HTERT RPE-1 (cell line): ENCODE data around the gene CDON.
"Not testable (repeated sequence)": the region's sequence is repeated elsewhere in the genome, so short reads cannot be mapped to it uniquely, and the experiment has no call there.

Source experiments
- in situ Hi-C: fragments of 300-500 bp; cut with MboI; formaldehyde crosslinking; loops from 4 replicates; pipeline ENCODE4 v1.14.3; 2020; ENCODE audit warnings: low sequenced_read_pairs

CDON gene

GRCh38 chr11:125999234-125999880, 63.3 kb downstream of the CDON start:
- in situ Hi-C loops: no loop called here

- in situ Hi-C loops: no loop called here
Measured at GRCh38 chr11:125998267-125998666, 64.4 kb downstream of the CDON start.

GRCh38 chr11:125995313-125995712, 67.4 kb downstream of the CDON start:
- in situ Hi-C loops: no loop called here

- in situ Hi-C loops: no loop called here
Measured at GRCh38 chr11:125994509-125994908, 68.2 kb downstream of the CDON start.

DNA sequence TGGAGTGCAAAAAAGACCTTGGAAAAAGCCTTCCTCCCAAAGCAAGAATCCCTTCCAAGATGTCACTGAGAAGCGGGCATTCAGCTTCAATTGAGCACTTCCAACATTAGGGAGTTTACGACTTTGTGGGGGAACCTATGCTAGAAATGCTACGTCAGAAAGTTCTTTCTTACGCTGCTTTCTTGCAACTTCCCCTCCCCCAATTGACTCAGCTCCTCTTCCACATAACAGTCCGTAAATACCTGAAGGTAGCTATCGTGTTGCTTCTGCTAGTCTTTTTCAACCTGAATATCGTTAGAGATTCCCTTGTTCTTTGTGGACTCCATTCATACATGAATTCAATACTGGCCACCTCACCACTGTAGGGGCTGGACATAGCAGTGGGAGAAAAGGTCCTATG, 69.8 kb downstream of the CDON start:
- in situ Hi-C loops: no loop called here

- in situ Hi-C loops: no loop called here
Measured at GRCh38 chr11:125990244-125990643, 72.4 kb downstream of the CDON start.

DNA sequence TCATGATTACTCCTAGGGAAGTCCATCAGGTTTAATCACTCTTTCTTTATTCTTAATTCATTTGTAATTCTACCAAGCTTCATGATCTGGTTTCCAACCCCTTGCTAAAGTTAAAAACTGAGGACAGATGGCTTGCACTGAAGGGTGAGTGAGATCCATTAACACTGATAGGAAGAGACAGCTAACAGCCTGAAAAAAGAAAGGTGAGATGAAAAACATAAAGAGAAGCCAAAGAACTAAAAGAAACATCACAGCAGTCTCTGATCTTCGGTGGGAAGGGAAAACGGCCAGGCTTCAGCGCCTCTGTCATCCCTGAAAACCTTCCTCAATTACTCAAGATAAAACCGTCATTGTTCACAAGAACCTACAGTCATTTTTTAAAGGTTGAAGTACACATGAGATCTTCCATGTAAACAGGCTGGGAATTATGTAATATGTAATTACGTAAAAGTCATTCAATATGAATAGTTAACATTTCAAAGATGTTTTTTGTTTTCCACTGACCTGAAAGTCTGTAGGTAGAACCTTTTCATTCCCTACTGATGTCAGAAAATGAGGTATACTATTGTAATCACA, 75.5 kb downstream of the CDON start:
- in situ Hi-C loops: no loop called here

DNA sequence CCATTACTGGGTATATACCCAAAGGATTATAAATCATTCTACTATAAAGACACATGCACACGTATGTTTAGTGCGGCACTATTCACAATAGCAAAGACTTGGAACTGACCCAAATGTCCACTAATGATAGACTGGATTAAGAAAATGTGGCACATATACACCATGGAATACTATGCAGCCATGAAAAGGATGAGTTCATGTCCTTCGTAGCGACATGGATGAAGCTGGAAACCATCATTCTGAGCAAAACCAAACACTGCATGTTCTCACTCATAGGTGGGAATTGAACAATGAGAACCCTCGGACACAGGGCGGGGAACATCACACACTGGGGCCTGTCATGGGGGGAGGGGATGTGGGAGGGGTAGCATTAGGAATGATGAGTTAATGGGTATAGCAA, 76.7 kb downstream of the CDON start:
- in situ Hi-C loops: not testable (repeated sequence)

DNA sequence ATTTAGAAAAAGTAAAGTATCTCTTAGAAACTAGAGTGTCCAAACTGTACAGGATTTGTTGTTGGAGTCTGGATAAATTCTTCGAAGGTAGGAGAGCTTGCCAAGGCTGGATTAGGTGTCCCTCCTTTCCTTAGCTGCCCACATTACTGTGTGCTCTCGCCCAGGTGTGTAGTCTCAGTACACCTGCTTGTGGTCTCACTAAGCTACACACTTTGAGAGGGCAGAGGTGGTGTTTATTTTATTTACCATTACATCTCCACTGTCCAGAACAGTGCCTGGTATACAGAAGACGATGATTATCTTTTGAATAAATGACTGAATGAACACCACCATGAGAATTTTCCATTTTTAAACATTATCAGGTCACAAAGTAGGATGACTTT, 80.3 kb downstream of the CDON start:
- in situ Hi-C loops: no loop called here

DNA sequence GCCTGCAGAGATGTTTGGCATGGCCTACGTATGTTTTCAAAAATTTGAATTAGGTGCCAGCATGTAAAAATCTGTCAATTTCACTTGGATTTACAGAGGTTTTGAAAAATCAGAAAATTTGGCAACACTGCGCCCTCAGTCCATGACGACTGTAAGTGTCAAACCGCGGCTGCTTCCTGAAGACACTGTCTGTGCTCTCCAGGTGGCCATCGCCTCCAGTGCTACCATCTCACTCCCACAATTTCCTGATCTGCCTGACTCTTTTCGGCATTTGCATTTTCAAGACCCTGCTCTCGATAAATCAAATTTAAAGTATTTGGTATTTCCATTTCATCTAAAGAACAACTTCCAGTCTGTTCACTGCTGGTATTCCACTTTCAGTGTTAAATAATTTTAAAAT, 82.2 kb downstream of the CDON start:
- in situ Hi-C loops: no loop called here

GRCh38 chr11:125979511-125979910, 83.2 kb downstream of the CDON start:
- in situ Hi-C loops: no loop called here

DNA sequence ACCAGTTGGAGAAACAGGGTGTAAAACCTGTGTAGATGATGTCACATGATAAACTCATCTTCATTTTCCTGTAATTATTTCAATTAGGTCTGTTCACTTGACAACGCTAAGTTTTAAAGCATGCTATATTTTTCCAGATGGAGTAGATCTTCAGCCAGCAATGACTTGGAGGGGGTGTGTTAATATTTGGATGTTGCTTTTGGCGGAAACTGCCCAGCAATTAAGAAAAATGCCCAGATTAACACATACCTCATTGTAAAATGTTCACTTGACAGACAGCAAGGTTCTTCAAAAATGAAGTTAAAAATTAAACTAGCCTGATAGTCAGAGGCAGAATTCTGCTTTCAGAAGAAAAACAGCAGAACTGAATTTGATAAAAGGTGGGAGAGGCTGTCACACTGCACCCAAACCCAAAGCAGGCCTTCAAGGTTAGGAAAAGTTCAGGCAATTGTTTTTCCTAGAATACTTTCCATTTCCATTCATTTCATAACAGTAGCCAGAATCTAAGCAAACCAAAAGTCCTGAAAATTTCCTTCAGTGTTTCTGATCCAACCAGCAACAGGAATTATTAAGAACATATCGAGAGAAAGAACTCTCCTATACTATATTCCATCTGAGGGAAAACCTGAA, 83.8 kb downstream of the CDON start:
- in situ Hi-C loops: no loop called here

DNA sequence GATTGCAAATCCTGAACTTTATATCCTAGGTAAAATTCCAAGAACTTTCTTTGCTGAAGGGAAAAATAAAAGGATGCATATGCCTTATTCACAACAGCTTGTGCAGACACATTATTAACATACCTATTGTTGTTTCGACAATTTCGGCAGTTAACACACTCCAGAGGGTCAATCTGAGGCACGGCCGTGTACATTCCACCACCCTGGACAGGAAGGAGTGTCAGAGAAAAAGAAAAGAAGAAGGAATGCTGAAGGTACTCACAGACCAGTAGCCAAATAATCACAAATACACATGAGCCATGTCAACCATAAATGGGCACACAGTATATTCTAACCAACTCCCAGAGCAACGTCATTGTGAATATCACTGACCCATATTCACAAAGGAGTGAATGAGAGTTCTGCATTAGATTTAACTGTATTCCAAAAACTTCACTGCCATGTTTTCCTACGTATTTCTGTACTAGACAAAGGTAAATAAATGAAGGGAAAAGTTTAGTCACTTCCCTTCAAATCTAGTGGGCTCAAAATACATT, 84.4 kb downstream of the CDON start:
- in situ Hi-C loops: no loop called here

DNA sequence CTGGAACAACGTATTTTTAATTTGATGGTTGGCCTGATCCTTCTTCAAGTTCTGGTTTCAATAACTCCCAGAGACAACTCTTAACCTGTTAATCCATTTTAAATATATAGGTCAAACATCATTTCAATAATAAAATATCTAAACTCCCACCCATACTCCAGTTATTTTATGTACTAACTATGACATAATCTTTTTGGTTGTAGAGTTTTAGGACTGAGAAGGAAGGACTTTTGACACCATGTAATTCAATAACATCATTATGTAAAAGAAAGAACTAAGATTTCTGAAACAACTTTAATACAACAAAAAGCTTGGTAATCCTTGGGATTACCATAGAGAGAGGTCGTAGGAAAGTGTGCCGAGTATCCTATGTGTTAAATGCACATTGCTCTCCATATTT, 85.3 kb downstream of the CDON start:
- in situ Hi-C loops: no loop called here

DNA sequence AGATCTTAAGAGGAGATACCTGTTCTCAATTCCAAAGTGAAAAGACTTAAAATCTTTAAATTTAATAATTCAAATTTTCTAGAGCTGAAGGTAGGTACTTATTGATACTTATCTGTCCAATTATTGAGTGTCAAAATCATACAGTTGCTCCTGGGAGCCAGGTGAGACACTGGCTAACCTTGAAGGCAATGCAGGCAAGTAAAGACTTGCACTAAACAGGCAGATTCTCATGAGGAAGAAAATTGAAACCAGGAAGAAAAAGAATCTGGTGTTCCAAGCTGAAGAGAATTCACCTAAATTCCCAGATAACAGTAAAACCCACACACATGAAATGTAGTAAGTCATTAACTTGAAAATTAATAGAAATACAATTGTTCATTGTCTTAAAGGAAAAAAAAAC, 86.5 kb downstream of the CDON start:
- in situ Hi-C loops: no loop called here

- in situ Hi-C loops: no loop called here
Measured at GRCh38 chr11:125975634-125976033, 87.0 kb downstream of the CDON start.

DNA sequence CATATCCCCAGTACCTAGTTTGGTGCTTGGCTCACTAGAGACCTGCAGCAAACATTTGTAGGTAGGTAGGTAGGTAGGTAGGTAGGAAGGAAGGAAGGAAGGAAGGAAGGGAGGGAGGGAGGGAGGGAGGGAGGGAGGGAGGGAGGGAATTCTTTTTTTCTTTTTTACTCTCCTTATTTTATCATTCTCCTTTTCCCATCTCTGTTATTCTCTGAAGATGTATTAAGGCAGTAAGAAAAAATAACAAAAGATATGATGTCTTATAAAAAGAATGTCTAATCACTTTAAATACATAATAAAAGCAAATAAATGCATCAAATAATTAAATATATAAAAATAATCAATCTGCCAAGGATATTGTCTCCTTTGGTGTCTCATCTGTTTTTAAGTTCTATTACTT, 88.4 kb downstream of the CDON start:
- in situ Hi-C loops: no loop called here

- in situ Hi-C loops: no loop called here
Measured at GRCh38 chr11:125971618-125972017, 91.0 kb downstream of the CDON start.

GRCh38 chr11:125968354-125968753, 94.3 kb downstream of the CDON start:
- in situ Hi-C loops: no loop called here

DNA sequence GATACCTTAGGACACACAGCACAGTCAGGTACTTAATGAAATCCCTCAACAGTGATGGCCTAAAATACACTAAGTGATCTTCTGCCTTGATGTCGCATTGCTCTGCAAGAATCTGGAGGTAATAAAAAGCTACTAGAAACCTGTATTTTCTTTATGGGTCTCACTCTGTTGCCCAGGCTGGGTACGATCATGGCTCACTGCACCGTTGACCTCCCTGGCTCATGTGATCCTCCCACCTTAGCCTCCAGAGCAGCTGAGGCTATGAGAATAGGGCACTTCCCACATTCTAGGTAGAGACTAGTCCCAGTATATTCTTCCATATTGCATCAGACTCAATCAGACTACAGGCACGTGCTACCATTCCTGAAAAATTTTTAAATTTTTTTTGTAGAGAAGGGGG, 95.2 kb downstream of the CDON start:
- in situ Hi-C loops: no loop called here

DNA sequence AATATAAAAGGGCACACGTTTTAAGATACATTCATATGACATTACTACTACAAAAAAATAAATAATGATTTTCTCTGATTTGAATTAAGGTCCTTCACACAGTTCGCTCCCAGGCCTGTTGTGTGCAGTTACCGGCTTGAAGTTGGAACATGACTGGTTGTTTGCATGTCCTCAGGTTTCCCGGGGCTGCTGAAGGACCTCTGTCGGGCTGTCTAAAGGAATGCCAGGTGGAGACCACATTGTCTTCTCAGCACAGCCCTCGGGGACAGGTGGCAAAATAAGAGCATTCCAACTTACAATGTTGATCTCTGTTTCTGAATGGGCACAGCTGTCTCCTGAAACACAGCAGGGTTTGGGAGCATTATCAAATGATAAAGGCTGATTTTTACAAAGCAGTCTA, 101.9 kb downstream of the CDON start:
- in situ Hi-C loops: no loop called here

DNA sequence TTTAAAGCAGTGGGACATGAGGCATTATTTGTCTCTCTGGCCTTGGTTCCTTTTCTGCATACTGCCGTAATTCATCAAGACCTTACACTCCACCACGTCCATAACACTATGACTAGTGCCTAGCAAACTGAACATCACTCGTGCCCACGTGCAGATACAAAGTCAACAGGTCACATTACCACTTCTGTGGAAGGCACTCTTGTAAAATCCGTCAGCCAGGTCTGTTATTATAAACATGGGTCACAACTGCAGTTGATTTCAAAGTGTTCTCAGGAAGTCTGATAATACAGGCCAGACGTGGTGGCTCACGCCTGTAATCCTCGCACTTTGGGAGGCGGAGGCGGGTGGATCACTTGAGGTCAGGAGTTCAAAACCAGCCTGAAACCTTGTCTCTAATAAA, 102.7 kb downstream of the CDON start:
- in situ Hi-C loops: no loop called here
